ENCODE data around the gene LRP1B.

DNA sequence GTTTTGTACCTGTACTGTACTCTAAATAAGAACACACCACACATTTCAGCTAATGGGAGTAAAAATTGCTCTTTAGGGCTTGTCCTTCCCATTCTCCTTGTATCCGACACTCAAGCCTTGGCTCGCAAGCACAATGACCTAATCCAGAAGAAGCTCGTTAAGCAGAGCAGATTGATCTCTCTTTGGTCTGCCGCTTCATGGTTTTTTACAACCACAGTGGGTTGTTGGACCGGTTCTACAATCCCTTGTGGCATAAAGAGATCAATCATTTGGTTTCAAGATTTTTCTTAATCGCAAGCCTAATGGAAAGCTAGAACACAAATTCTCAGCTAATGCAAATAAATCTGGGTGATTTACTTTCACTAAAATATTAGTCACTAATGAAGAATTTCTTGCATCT, 662.1 kb downstream of the LRP1B start:
- TF ChIP-seq, protein P1, sequence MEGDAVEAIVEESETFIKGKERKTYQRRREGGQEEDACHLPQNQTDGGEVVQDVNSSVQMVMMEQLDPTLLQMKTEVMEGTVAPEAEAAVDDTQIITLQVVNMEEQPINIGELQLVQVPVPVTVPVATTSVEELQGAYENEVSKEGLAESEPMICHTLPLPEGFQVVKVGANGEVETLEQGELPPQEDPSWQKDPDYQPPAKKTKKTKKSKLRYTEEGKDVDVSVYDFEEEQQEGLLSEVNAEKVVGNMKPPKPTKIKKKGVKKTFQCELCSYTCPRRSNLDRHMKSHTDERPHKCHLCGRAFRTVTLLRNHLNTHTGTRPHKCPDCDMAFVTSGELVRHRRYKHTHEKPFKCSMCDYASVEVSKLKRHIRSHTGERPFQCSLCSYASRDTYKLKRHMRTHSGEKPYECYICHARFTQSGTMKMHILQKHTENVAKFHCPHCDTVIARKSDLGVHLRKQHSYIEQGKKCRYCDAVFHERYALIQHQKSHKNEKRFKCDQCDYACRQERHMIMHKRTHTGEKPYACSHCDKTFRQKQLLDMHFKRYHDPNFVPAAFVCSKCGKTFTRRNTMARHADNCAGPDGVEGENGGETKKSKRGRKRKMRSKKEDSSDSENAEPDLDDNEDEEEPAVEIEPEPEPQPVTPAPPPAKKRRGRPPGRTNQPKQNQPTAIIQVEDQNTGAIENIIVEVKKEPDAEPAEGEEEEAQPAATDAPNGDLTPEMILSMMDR (conservative IDR thresholded peaks at IDR 0.05 in 1 of 2, IDR thresholded peaks at IDR 0.05 in 1 of 2; ENCODE audit: low read depth in 1 of 2, low read length in 2 of 2), result no peak
- no peak for TF ChIP-seq EZH2 (IDR thresholded peaks at IDR 0.05; ENCODE audit: low read length, missing control alignments)

Data from fibroblast of lung (primary cell).